ENCODE data around the gene IFI44L. TPM values are rescaled to one million over a fixed set of nuclear protein-coding genes. Genes with fewer than 3 reads are reported as not detected.

The IFI44L gene
- total RNA-seq, 3 donors from 2014 or later, result 1.8 to 10.8 (median 5.3) TPM

- peaks cover 4% of the 10 kb centered on the region for H3K9me3 ChIP-seq
- no peaks in the 10 kb centered on the region for H3K36me3 ChIP-seq (ENCODE audit: low read depth)
- H3K4me3 ChIP-seq, result no peak overlapping the region
- TF ChIP-seq CTCF (IDR thresholded peaks at IDR 0.05), result no peak
- intact Hi-C loops (cut with DNase I, micrococcal nuclease), result no loop called here
- ATAC-seq (no peak), DNase-seq (no peak)
- H3K4me1 ChIP-seq (ENCODE audit: low read depth), result no peaks in the 10 kb centered on the region
Measured at GRCh38 chr1:78591971-78592370, 28.3 kb upstream of the IFI44L start.

DNA sequence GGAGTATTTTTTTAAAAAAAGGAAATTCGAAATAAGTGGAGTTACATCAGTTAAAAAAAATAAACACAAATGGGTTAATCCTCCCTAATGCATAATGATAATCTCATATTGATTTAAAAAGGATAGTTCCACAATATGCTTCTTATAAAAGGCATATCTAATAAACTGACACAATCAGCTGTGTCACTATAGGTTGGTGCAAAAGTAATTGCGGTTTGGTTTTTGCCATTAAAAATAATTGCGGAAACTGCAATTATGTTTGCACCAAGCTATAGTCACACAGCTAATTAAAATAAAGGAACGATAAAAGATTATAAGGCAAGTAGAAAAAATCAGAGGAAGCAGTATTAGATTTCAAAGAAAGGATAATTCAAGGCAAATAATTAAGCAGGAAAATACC lies 21.0 kb upstream of the IFI44L start:
- intact Hi-C loops (cut with DNase I, micrococcal nuclease), result no loop called here
- Histone ChIP-seq H3K9me3 (peaks cover 4% of the 10 kb centered on the region), H3K36me3 (ENCODE audit: low read depth) (no peaks in the 10 kb centered on the region), H3K4me3 (no peak overlapping the region), H3K4me1 (ENCODE audit: low read depth) (no peaks in the 10 kb centered on the region)
- no peak for TF ChIP-seq CTCF (IDR thresholded peaks at IDR 0.05)
- ATAC-seq (no peak), DNase-seq (no peak)

DNA sequence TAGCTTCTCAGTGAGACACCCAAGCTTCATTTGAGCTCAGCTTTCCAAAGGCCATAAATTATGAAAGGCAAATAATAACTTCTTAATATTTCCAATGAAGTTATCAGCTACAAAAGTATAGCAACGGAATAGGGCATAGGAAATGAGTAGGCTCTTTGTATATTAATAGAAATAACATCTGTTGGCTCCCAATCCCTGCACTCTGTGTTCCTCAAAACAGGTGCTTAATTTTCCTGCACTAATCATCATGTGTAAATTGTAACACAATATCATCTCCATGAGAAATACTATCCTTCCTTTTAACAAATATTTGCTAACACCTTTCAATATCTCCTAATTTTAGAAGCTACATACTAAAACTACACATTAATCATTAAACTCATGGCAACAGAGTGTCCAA lies 19.2 kb upstream of the IFI44L start:
- H3K4me3 ChIP-seq, result no peak overlapping the region
- intact Hi-C loops (cut with DNase I, micrococcal nuclease), result no loop called here
- H3K36me3 ChIP-seq (ENCODE audit: low read depth), result no peaks in the 10 kb centered on the region
- no peak for TF ChIP-seq CTCF (IDR thresholded peaks at IDR 0.05)
- no peaks in the 10 kb centered on the region for H3K4me1 ChIP-seq (ENCODE audit: low read depth)
- DNase-seq (no peak), ATAC-seq (no peak)
- no peaks in the 10 kb centered on the region for H3K9me3 ChIP-seq

DNA sequence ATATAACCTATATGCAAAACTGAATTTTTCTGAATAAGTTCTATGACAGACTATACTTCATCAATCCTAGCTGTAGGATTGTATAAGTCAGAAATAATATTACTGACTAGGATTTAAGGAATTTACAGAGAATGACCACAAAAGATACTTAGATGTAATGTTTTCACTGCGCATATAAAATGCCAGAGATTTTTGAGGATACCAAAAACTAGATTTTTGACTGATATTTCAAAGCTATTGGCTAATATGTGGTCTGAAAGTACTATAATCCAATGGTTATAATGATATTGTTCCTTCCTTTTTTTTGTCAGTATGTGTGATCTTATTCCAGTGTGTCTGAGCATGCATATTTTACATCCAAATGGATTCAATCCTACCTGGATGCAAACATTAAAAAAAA lies 17.0 kb upstream of the IFI44L start:
- intact Hi-C loops (cut with DNase I, micrococcal nuclease), result no loop called here
- no peaks in the 10 kb centered on the region for H3K4me1 ChIP-seq (ENCODE audit: low read depth)
- H3K4me3 ChIP-seq, result no peak overlapping the region
- H3K36me3 ChIP-seq (ENCODE audit: low read depth), result no peaks in the 10 kb centered on the region
- no peaks in the 10 kb centered on the region for H3K9me3 ChIP-seq
- TF ChIP-seq CTCF (IDR thresholded peaks at IDR 0.05), result no peak
- ATAC-seq (no peak), DNase-seq (no peak)

DNA sequence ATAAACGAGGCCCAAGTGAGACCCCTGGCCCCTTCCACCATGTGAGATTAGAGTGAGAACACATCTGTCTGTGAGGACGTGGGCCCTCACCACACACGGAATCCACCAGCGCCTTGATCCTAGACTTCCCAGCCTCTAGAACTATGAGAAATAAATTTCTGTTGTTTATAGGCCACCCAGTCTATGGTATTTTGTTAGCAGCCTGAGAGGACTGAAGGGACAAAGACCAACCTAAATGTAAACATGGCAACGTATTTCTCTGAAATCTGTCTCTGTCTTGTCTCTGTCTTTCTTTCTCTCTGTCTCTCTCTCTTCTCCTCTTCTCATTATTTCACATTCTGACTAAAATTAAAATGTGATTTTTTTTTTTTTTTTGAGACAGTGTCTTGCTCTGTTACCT lies 15.6 kb upstream of the IFI44L start:
- intact Hi-C loops (cut with DNase I, micrococcal nuclease), result loop anchor here in 1 of 2 donors (5.0 kb wide), 2 partner anchors 78 to 472 kb away; no protein-coding TSS in a partner anchor
- Histone ChIP-seq H3K4me1 (ENCODE audit: low read depth) (no peaks in the 10 kb centered on the region), H3K36me3 (ENCODE audit: low read depth) (no peaks in the 10 kb centered on the region), H3K4me3 (no peak overlapping the region), H3K9me3 (no peaks in the 10 kb centered on the region)
- no peak for DNase-seq
- no peak for ATAC-seq
- TF ChIP-seq CTCF (IDR thresholded peaks at IDR 0.05), result no peak

DNA sequence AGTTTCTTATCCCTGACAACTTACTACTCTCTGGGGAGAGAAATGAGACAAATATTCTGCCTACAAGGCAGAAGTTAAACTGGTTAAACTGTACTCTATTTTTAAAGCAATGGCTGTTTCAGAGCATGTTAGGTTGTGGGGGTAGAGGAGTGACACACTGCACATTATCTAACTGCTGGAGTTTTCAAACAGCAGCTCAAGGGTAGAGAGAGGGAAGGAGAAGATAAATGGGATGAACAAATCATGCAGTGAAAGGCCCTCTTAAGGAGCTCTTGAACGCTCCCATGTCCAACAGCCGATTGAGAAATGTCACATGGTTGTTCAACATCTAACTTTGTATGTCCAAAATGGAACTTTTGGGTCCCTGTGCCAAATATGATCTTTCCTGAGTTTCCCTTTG lies 14.0 kb upstream of the IFI44L start:
- no peak for TF ChIP-seq CTCF (IDR thresholded peaks at IDR 0.05)
- H3K4me3 ChIP-seq, result no peak overlapping the region
- DNase-seq, result no peak
- intact Hi-C loops (cut with DNase I, micrococcal nuclease), result loop anchor here in 1 of 2 donors (2.0 to 5.0 kb wide), 3 partner anchors 76 to 474 kb away; no protein-coding TSS in a partner anchor
- H3K9me3 ChIP-seq, result no peaks in the 10 kb centered on the region
- no peaks in the 10 kb centered on the region for H3K36me3 ChIP-seq (ENCODE audit: low read depth)
- ATAC-seq, result no peak
- no peaks in the 10 kb centered on the region for H3K4me1 ChIP-seq (ENCODE audit: low read depth)
